ENCODE results near the gene DRAP1.

The DRAP1 gene

DNA sequence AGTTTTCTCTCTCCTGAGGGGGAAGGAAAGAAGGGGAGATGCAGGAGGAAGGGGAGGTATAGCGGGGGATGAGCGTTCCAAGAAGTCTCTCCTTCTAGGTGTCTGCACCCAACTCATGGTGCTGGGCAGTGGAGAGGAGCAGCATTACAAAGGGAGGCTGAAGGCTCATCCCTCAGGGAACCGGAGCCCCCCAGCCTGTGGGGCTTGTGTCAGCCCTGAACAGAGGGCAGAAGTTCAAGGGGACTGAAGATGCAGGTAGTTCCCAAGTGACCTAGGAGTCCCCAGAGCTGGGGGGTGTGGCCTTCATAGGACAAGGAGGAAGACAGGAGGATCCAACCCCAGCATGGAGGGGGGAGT lies 2.2 kb upstream of the DRAP1 start:
- in situ Hi-C loops (cut with MboI; ENCODE audit: low pct_unique_long_range_greater_than_20kb, low sequenced_read_pairs, unreplicated experiment) = no loop called here
- DNase-seq (ENCODE audit: low spot score) = no peak
- no peak for TF ChIP-seq CTCF (IDR thresholded peaks at IDR 0.05; ENCODE audit: extremely low read depth, insufficient read depth, missing control alignments)

GRCh38 chr11:65917434-65918210 lies 1.6 kb upstream of the DRAP1 start:
- TF ChIP-seq CTCF (IDR thresholded peaks at IDR 0.05; ENCODE audit: extremely low read depth, insufficient read depth, missing control alignments) = no peak
- in situ Hi-C loops (cut with MboI; ENCODE audit: low pct_unique_long_range_greater_than_20kb, low sequenced_read_pairs, unreplicated experiment) = no loop called here
- no peak for DNase-seq (ENCODE audit: low spot score)

GRCh38 chr11:65918211-65919140 lies 750 bp upstream of the DRAP1 start, which contains the start of gene C11orf68:
Gene C11orf68, minus strand, starts transcription at chr11:65919062. Its CDS starts 31 bp downstream, at chr11:65919031.
- in situ Hi-C loops (cut with MboI; ENCODE audit: low pct_unique_long_range_greater_than_20kb, low sequenced_read_pairs, unreplicated experiment) = no loop called here
- no peak for DNase-seq (ENCODE audit: low spot score)
- TF ChIP-seq CTCF (IDR thresholded peaks at IDR 0.05; ENCODE audit: extremely low read depth, insufficient read depth, missing control alignments) = no peak

DNA sequence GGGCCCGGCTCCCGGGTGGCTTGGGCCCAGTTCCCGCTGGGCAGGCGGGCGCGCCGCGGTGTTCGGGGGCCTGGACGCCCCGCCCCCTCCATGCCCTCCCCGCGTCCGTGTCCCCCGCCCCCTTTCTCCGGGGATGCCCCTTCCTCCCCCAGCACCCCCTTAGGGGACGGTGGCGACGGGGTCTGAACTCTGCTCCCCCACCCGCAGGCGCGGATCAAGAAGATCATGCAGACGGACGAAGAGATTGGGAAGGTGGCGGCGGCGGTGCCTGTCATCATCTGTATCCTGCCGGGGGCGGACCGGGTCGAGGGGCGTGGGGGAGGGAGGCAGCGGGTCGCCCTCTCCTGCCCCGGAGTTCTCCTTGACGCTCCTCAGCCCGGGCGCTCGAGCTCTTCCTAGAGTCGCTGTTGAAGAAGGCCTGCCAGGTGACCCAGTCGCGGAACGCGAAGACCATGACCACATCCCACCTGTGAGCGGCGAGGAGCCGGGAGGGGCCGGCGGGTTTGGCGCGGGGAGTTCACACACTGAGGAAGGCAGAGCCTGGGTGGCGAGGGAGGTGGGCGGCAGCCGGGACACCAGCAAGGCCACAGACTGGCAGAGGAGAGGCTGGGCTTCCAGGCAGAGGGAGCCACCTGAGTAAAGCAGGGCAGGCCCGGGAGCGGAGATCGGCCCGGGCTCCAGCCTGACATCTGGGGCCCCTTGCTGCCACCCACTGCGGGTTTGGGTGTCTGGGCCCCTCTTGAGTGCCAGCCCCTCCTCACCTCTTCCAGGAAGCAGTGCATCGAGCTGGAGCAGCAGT lies 546 bp downstream of the DRAP1 start:
- no peak for DNase-seq (ENCODE audit: low spot score)
- in situ Hi-C loops (cut with MboI; ENCODE audit: low pct_unique_long_range_greater_than_20kb, low sequenced_read_pairs, unreplicated experiment) = no loop called here
- no peak for TF ChIP-seq CTCF (IDR thresholded peaks at IDR 0.05; ENCODE audit: extremely low read depth, insufficient read depth, missing control alignments)

- TF ChIP-seq CTCF (IDR thresholded peaks at IDR 0.05; ENCODE audit: extremely low read depth, insufficient read depth, missing control alignments) = no peak
- no peak for DNase-seq (ENCODE audit: low spot score)
- in situ Hi-C loops (cut with MboI; ENCODE audit: low pct_unique_long_range_greater_than_20kb, low sequenced_read_pairs, unreplicated experiment) = no loop called here
Observed at GRCh38 chr11:65920372-65920802, 1.2 kb downstream of the DRAP1 start.

GRCh38 chr11:65921033-65921555 lies 1.9 kb downstream of the DRAP1 start:
- no peak for DNase-seq (ENCODE audit: low spot score)
- no peak for TF ChIP-seq CTCF (IDR thresholded peaks at IDR 0.05; ENCODE audit: extremely low read depth, insufficient read depth, missing control alignments)
- in situ Hi-C loops (cut with MboI; ENCODE audit: low pct_unique_long_range_greater_than_20kb, low sequenced_read_pairs, unreplicated experiment) = no loop called here

All from GM13977 (cell line).